Middle frontal gyrus (tissue), 1 donor: ENCODE measurements around the gene OR13A1.
"Not testable (repeated sequence)": the region's sequence is repeated elsewhere in the genome, so short reads cannot be mapped to it uniquely, and the experiment has no call there.

Experiments used
- DNase-seq: peaks from one replicate; pipeline ENCODE4 v3.0.0-alpha.2; 2015; ENCODE audit warnings: low spot score; ENCODE audit errors: extremely low spot score

The OR13A1 gene

GRCh38 chr10:45282061-45282460 is 33.3 kb downstream of the OR13A1 start:
- no peak for DNase-seq

DNA sequence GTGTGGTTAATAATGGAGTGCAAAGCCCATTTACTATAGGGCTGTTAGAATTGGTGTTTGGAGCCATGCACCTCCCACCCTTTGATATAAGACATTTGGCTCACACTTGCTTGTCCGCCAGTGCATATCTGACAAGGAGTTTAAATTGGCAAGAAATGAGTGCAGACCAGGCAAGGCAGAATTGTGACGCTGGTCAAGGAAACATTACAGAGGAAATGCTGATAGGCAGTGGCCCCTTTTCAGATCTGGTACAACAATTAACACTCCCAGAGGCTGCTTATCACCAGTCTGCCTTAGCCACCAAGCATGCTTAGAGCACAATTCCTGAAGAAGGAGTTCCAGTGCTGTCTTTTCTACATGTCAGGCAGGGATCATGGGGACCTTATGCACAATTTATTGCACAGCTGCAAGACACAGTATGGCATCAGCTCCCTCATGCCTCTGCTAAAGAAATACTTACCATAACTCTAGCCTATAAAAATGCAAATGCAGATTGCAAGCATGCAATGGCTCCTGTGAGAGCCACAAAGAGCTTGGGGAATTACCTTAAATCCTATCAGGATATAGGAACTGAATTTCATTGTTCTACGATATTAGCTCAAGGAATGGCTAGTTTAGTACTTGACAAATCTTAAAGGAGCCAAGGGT is 35.2 kb downstream of the OR13A1 start:
- DNase-seq = no peak

DNA sequence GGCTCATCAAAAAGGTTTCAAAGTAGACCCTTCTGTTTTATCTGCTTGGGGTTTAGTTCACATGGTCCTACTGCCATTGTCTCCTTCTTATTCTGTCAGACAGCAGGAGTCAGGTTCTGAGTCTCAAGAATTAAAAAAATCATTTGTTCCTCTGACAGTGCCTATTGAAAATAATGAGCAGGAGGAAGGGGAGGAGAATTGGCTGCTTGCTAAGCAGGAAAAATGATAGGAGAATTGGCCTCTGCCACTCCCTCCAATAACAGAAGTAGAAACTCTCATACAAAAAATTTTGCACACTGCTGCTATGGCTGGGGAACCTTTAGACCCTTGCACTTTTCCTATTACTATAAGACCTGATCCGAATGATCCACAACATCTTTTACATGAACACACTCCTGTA is 35.7 kb downstream of the OR13A1 start:
- DNase-seq = no peak

- DNase-seq = no peak
These were observed 36.4 kb downstream of the OR13A1 start for GRCh38 chr10:45278860-45279498.

DNA sequence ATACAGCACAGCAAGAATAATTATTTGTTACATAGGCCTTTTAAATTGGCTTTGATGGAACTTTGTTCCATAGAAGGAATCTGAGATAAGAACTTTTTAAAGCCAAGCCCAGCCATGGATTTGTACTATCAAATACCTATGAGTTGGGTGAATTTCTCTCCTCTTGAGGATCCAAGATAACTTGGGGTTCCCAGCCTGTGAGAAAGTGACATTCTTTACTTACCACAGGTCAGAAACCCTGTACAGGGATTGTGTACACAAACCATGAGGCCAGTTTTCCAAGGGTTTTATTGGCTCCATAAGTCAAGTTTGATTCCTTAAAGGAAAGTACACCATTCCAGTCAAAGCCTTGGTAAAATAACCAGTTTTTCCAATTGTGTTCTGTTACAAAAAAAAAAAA is 39.3 kb downstream of the OR13A1 start:
- DNase-seq = not testable (repeated sequence)

- no peak for DNase-seq
These were observed 41.0 kb downstream of the OR13A1 start for GRCh38 chr10:45274364-45274763.

DNA sequence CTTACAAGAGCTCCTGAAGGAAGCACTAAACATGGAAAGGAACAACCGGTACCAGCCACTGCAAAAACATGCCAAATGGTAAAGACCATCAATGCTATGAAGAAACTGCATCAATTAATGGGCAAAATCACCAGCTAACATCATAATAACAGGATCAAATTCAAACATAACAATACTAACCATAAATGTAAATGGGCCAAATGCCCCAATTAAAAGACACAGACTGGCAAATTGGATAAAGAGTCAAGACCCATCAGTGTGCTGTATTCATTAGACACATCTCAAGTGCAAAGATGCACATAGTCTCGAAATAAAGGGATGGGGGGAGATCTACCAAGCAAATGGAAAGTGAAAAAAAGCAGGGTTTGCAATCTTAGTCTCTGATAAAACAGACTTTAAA is 47.6 kb downstream of the OR13A1 start:
- DNase-seq = not testable (repeated sequence)

DNA sequence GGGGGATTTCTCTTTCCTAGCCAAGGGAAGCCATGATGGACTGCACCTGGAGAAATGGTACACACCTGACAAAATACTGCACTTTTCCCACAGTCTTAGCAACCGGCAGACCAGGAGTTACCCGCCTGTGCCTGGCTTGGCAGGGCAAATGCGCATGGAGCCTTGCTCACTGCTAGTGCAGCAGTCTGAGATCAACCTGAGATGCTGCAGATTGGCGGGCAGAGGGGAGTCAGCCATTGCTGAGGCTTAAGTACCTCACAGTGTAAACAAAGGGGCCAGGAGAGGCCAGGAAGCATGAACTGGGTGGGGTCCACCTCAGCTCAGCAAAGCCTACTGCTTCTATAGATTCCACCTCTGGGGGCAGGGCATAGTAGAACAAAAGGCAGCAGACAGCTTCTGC is 49.4 kb downstream of the OR13A1 start:
- no peak for DNase-seq

GRCh38 chr10:45261946-45262345 is 53.5 kb downstream of the OR13A1 start:
- DNase-seq = no peak

DNA sequence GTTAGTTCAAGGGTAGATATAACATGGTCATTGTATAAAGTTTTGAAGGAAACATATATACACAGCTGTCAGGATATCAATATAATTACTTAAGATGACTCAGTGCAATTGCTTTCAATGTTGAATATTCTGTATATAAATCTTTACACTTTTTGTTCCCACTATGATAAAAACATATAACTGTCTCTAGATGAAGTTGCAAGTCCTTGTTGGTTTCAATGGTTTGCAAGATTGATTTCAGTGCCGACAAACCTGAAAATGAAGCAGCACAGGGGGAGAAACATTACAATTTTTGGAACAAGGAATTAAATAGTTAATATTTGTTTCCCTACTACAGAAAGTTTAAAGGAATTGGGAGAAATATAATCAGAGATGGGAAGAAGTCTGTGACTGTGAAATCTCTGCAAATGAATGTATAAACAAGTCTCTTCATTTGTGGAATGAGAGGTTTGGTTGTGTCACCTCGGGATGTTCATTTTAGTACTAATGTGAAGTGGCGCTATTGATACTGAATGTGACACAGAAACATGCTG is 54.1 kb downstream of the OR13A1 start:
- DNase-seq = no peak

DNA sequence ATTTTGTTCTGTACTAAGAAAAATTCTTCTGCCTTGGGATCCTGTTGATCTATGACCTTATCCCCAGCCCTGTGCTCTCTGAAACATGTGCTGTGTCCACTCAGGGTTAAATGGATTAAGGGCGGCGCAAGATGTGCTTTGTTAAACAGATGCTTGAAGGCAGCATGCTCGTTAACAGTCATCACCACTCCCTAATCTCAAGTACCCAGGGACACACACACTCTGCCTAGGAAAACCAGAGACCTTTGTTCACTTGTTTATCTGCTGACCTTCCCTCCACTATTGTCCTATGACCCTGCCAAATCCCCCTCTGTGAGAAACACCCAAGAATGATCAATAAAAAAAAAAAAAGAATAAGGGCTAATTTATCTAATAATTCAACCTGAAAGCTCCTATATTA is 54.8 kb downstream of the OR13A1 start:
- not testable (repeated sequence) for DNase-seq

- not testable (repeated sequence) for DNase-seq
These were observed 55.5 kb downstream of the OR13A1 start for GRCh38 chr10:45259786-45260495.

DNA sequence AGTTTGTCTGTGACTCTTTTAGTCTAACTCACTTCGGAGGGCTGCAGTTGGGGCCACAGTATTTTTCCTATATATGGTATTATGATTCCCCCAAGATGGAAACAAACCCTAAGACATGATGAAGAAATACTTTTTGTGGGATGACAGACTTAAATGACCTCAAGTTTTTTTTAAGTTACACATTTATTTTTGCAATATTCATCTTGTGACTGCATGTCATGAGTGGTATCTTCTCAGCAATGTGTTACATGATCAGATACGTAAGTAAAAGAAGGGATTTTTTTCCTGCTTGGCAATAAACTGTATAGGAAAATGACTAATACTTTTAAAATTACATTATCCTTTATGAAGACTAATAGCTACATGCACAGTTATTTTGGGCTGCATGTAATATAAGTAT is 57.8 kb downstream of the OR13A1 start:
- no peak for DNase-seq

DNA sequence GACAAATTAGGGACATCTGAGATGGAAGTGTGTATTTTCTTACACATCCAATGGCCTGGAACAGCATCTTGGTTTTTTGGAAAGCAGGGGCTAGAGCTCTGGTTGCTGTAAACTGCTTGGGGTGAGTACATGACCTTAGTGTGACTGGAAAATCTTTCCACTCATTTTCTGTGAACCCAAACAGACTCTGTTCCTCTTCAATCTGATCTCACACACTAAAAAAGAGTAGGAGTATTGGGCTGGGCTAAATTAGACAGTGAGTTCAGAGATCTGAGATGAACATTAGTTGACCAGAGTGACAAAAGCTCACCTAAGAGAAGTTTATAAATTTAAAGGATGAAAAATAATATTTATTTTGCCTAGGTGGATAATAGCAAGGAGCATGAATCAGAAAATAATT is 59.2 kb downstream of the OR13A1 start:
- no peak for DNase-seq

DNA sequence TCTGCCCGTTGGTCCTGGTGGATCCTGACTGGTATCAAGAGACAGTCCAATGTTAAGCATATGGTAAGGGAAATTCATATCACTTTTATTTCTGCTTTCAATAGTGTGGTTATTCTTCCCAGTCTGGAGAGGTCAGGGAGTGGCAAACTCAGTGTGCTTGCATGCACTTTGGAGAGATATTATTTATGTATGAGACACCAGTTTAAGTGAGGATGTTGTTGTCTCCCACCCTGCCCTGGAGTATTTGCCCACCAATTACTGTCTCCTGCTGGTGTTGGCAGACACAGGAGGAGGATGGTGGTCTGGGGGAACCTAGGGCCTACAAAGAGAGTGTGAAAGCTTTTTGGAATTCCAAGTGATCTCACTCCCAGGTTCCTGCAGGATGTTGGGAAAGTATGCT is 59.7 kb downstream of the OR13A1 start:
- DNase-seq = no peak

GRCh38 chr10:45254892-45255291 is 60.5 kb downstream of the OR13A1 start:
- no peak for DNase-seq

GRCh38 chr10:45253183-45253914 is 62.1 kb downstream of the OR13A1 start:
- DNase-seq = no peak
